PC-3 (cell line): ENCODE results near the gene PGAM2. TPM values are rescaled to one million over a fixed set of nuclear protein-coding genes. Genes with fewer than 3 reads are reported as not detected.
"Not testable (repeated sequence)": the region's sequence is repeated elsewhere in the genome, so short reads cannot be mapped to it uniquely, and the experiment has no call there.

Experiments
- ATAC-seq: fragments of 200-7000 bp; cut with Tn5 transposase; 2 replicates; pipeline ENCODE4 v1.9.1; 2020; ENCODE audit warnings: mild to moderate bottlenecking, moderate library complexity
- BruUV-seq: library from RNA; stranded (reverse); fragments of 400-500 nt; replicated peaks from 2 replicates; lab custom pipeline; 2021; lab: Mats Ljungman, UMichigan
- CTCF ChIA-PET: fragments of 300-600 bp; sonication (Branson Sonifier 250); formaldehyde crosslinking; loops from one replicate; lab custom pipeline; 2022; ENCODE audit warnings: antibody characterized with exemption; lab: Charles Lee
- POLR2A ChIA-PET: fragments of 300-600 bp; sonication (Branson Sonifier 250); formaldehyde crosslinking; loops from one replicate; lab custom pipeline; 2022; ENCODE audit warnings: antibody characterized with exemption; ENCODE audit not compliant: unreplicated experiment; lab: Charles Lee
- DNase-seq: peaks from one replicate; pipeline ENCODE4 v3.0.0-alpha.2; 2015
- H2AFZ ChIP-seq: fragments of 300-600 bp; sonication (generic); 2 replicates; pipeline ENCODE4 v1.6.0; 2016; ENCODE audit warnings: antibody characterized with exemption, low read length
- H3F3A ChIP-seq: fragments of 300-600 bp; sonication (generic); one replicate; pipeline ENCODE4 v1.6.0; 2017; ENCODE audit warnings: antibody characterized with exemption, low read length, control low read depth, mild to moderate bottlenecking; ENCODE audit not compliant: unreplicated experiment
- H3K27ac ChIP-seq: fragments of 300-600 bp; sonication (generic); 2 replicates; pipeline ENCODE4 v1.5.1; 2016; ENCODE audit warnings: mild to moderate bottlenecking, low read length
- H3K27me3 ChIP-seq: fragments of 300-600 bp; sonication (generic); 2 replicates; pipeline ENCODE4 v1.6.1; 2016; ENCODE audit warnings: low read length, mixed read lengths
- H3K36me3 ChIP-seq: fragments of 300-600 bp; sonication (generic); 2 replicates; pipeline ENCODE4 v1.6.1; 2016; ENCODE audit warnings: low read depth, mixed run types, low read length, mixed read lengths
- H3K4me1 ChIP-seq: fragments of 300-600 bp; sonication (generic); 2 replicates; pipeline ENCODE4 v1.5.1; 2016; ENCODE audit warnings: low read length; ENCODE audit not compliant: insufficient read depth
- H3K4me2 ChIP-seq: fragments of 300-600 bp; sonication (generic); 2 replicates; pipeline ENCODE4 v1.6.0; 2016; ENCODE audit warnings: low read length
- H3K4me3 ChIP-seq: fragments of 300-600 bp; sonication (generic); 2 replicates; pipeline ENCODE4 v1.5.1; 2016; ENCODE audit warnings: mild to moderate bottlenecking, low read length, mixed read lengths
- H3K79me2 ChIP-seq: fragments of 300-600 bp; sonication (generic); 2 replicates; pipeline ENCODE4 v1.6.1; 2017; ENCODE audit warnings: low read length, mixed read lengths
- H3K9ac ChIP-seq: fragments of 300-600 bp; sonication (generic); 2 replicates; pipeline ENCODE4 v1.6.0; 2016; ENCODE audit warnings: mild to moderate bottlenecking, low read length
- H3K9me2 ChIP-seq: fragments of 300-600 bp; sonication (generic); replicated peaks from 2 replicates; pipeline ENCODE4 v1.6.1; 2016; ENCODE audit warnings: mixed run types, low read length, mixed read lengths
- H3K9me3 ChIP-seq: fragments of 300-600 bp; sonication (generic); 2 replicates; pipeline ENCODE4 v1.6.1; 2016; ENCODE audit warnings: low read length, mixed read lengths
- H4K20me1 ChIP-seq: fragments of 300-600 bp; sonication (generic); 2 replicates; pipeline ENCODE4 v1.6.1; 2016; ENCODE audit warnings: low read length, mixed read lengths
- CTCF ChIP-seq: fragments of 300-600 bp; sonication (generic); conservative IDR thresholded peaks from 2 replicates; pipeline ENCODE4 v1.5.1; 2017; ENCODE audit warnings: antibody characterized with exemption, low read depth, mild to moderate bottlenecking, low read length
- intact Hi-C: fragments of 100-400 bp; cut with micrococcal nuclease; formaldehyde crosslinking; loops from 2 replicates; pipeline ENCODE4 v1.9.0; 2023
- microRNA-seq: library from miRNA; unstranded; fragments of <30 nt; microRNA quantifications from one replicate; pipeline ENCODE4 v1.1.0, GENCODE V29; 2020; ENCODE audit not compliant: unreplicated experiment
- total RNA-seq: library from RNA; depleted of rRNA; stranded (reverse); fragments of >200 nt; gene quantifications from 2 replicates; pipeline ENCODE4 v1.2.3, GENCODE V29; 2014; rRNA removed

PGAM2 gene
- total RNA-seq, 1 experiment from 2014 or later, result 0.95 TPM

DNA sequence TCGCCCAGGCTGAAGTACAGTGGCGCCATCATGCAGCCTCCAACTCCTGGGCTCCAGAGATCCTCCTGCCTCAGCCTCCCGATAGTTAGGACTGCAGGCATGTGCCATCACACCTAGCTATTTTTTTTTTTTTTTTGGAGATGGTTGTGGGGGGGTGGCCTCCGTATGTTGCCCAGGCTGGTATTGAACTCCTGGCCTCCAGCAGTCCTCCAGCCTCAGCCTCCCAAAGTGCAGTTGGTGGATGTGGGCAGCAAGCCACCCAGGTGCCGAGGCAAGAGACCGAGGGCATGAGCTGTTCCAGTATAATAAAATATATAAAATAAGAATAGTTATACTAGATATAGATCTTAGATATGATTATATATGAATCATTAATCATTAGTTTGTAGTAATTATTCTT is 45.5 kb downstream of the PGAM2 start:
- H3K9me2 ChIP-seq, H3F3A ChIP-seq, H3K27me3 ChIP-seq, H3K9me3 ChIP-seq, H3K27ac ChIP-seq, H3K9ac ChIP-seq, H2AFZ ChIP-seq, ATAC-seq, H4K20me1 ChIP-seq, H3K4me1 ChIP-seq, H3K4me3 ChIP-seq, H3K36me3 ChIP-seq, DNase-seq, H3K4me2 ChIP-seq, BruUV-seq: not testable (repeated sequence)
- peaks cover 12% of the 10 kb centered on the region; the same call in 1 of the 2 replicates for H3K79me2 ChIP-seq
- POLR2A ChIA-PET, result interaction anchor here (0.6 kb wide), 1 partner anchor 44 kb away, joined by 3 read pairs; no protein-coding TSS in a partner anchor
- intact Hi-C loops, result loop anchor here (2.0 kb wide), 1 partner anchor 177 kb away; no protein-coding TSS in a partner anchor
- CTCF ChIA-PET, result interaction anchor here (0.5 to 1.1 kb wide), 5 partner anchors 53 to 587 kb away, joined by 3 to 4 read pairs (median 3); partner anchors contain the start of gene OGDH

DNA sequence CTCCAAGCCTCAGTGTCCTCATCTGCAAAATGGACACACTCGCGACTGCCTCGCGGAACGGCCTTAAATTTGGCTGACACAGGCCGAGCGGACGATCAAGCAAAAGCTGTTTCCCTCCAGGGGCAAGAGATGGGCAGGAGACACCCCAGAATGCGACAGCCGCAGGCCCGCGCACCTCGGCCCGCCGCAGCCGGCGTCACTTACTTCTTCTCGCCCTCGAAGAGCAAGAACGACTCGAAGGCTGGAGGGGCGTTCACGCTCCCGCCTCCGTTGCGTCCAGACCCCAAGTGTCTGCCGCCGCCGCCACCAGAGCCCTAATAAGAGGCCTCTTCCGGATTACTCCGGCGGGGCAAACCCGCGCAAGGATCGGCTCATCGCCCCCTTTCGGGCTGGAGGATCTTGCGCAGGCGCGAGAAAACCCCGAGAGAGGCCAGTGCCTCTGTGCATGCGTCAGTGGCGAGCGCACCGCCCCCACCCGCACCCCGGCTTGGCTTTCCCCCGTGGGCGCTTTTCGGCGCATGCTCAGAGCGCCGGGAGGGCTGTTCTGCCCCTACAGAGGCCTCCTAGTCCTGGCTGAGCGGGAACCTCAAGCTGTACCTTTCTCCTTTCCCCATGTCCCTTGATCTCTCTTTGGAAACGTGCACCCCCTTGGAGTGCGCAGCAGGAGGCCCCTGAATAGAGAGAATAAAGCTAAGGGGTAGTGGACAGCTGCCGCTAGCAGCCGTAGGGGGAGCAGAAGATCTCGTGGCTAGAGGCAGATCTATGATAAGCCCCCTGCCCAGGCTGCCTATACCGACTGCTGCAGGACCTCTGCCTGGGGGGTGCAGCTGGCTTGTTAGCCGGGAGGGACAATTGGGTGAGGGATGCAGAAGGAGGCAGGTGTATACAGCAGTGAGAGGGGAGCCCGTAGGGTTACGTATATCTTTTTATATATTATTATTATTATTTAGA is 46.2 kb downstream of the PGAM2 start:
- BruUV-seq, H3K36me3 ChIP-seq, H4K20me1 ChIP-seq, H3K27ac ChIP-seq, H3F3A ChIP-seq, H3K9me2 ChIP-seq, H3K9me3 ChIP-seq, intact Hi-C loops, H3K4me1 ChIP-seq, H3K27me3 ChIP-seq: not testable (repeated sequence)
- peak overlapping the region; percentile 88 for H3K9ac ChIP-seq
- ChIA-PET CTCF (interaction anchor here (0.5 to 1.1 kb wide), 6 partner anchors 53 to 587 kb away, joined by 3 to 4 read pairs (median 4); partner anchors contain the start of gene OGDH), POLR2A (interaction anchor here (0.6 kb wide), 1 partner anchor 44 kb away, joined by 3 read pairs; no protein-coding TSS in a partner anchor)
- peak; percentile 93 for ATAC-seq
- H2AFZ ChIP-seq, result peak overlapping the region; percentile 67
- peak overlapping the region; percentile 84 for H3K4me3 ChIP-seq
- peak; percentile 57 for TF ChIP-seq CTCF
- H3K79me2 ChIP-seq, result peaks cover 12% of the 10 kb centered on the region; the same call in 1 of the 2 replicates
- peak overlapping the region; percentile 73 for H3K4me2 ChIP-seq
- DNase-seq, result peak; percentile 95

- H4K20me1 ChIP-seq, H3F3A ChIP-seq, ATAC-seq, H3K4me1 ChIP-seq, H3K4me3 ChIP-seq, POLR2A ChIA-PET, H2AFZ ChIP-seq, H3K36me3 ChIP-seq, BruUV-seq, H3K27me3 ChIP-seq, CTCF ChIA-PET, H3K9me2 ChIP-seq, H3K9me3 ChIP-seq, H3K9ac ChIP-seq, H3K27ac ChIP-seq, DNase-seq, H3K4me2 ChIP-seq, intact Hi-C loops: not testable (repeated sequence)
- peaks cover 12% of the 10 kb centered on the region; the same call in 1 of the 2 replicates for H3K79me2 ChIP-seq
These were observed 50.3 kb downstream of the PGAM2 start for GRCh38 chr7:44015090-44015489.

Small RNA genes lying within 50 kb of the gene (microRNA-seq; reads per million reads assigned to microRNA genes)
- gene MIR6837, result not detected
- not detected for gene MIR6838

Other genes with a start within 250 kb of the PGAM2 start
- 199 and 200 TPM in 2 replicates for gene MRPS24, start 196.1 kb downstream of the PGAM2 start, total RNA-seq
- 29.8 and 33.2 TPM in 2 replicates for gene URGCP, start 159.0 kb downstream of the PGAM2 start, total RNA-seq
- 11.8 and 17.7 TPM in 2 replicates for gene UBE2D4, start 139.1 kb downstream of the PGAM2 start, total RNA-seq
- gene SPDYE1, start 67.7 kb downstream of the PGAM2 start, total RNA-seq, result not detected in 2 replicates
- gene DBNL, start 20.9 kb downstream of the PGAM2 start, total RNA-seq, result 108 and 152 TPM in 2 replicates
- gene POLM, start 17.0 kb upstream of the PGAM2 start, total RNA-seq, result 19.6 and 21.2 TPM in 2 replicates
- not detected in 2 replicates for gene AEBP1, start 38.8 kb upstream of the PGAM2 start, total RNA-seq
- 224 and 225 TPM in 2 replicates for gene POLD2, start 58.0 kb upstream of the PGAM2 start, total RNA-seq
- not detected in 2 replicates for gene MYL7, start 75.8 kb upstream of the PGAM2 start, total RNA-seq
- not detected in 2 replicates for gene GCK, start 123.9 kb upstream of the PGAM2 start, total RNA-seq
- gene YKT6, start 135.4 kb upstream of the PGAM2 start, total RNA-seq, result 133 and 147 TPM in 2 replicates